CD14-positive monocyte (primary cell): Measurements from ENCODE around the gene EFCAB8. TPM values are rescaled to one million over a fixed set of nuclear protein-coding genes. Genes with fewer than 3 reads are reported as not detected.

ENCODE experiments used
- DNase-seq, 3 donors: peaks; one replicate each; pipeline ENCODE4 v3.0.0-alpha.2; 2011 to 2022
- H2AFZ ChIP-seq: 2 replicates; pipeline ENCODE4 v1.6.0; 2012; ENCODE audit warnings: mild to moderate bottlenecking, low read depth, low read length, inconsistent platforms; ENCODE audit not compliant: insufficient read depth, poor library complexity, severe bottlenecking
- H3K27ac ChIP-seq, 2 donors: 1 replicate in 1 of 2; 2 replicates in 1 of 2; pipeline ENCODE4 v1.5.1; 2012 to 2013; ENCODE audit warnings: low read length in 2 of 2, control low read depth in 1 of 2, inconsistent platforms in 1 of 2, low read depth in 1 of 2, mild to moderate bottlenecking in 1 of 2
- H3K27me3 ChIP-seq, 2 donors: one replicate each; pipeline versions ENCODE4 v1.6.0 to v1.6.1; 2011 to 2013; ENCODE audit warnings: low read length in 2 of 2; ENCODE audit not compliant: control insufficient read depth in 2 of 2, insufficient read depth in 2 of 2
- H3K36me3 ChIP-seq, 2 donors: replicated peaks in 1 of 2; 1 replicate in 1 of 2; 2 replicates in 1 of 2; pipeline versions ENCODE4 v1.5.1 to v1.6.1; 2012 to 2013; ENCODE audit warnings: low read length in 2 of 2, control low read depth in 1 of 2, inconsistent platforms in 1 of 2, mild to moderate bottlenecking in 1 of 2; ENCODE audit not compliant: insufficient read depth in 2 of 2, control insufficient read depth in 1 of 2
- H3K4me1 ChIP-seq, 2 donors: 1 replicate in 1 of 2; 2 replicates in 1 of 2; pipeline versions ENCODE4 v1.5.1 to v1.6.1; 2012 to 2013; ENCODE audit warnings: low read length in 2 of 2, control low read depth in 1 of 2, inconsistent platforms in 1 of 2, mild to moderate bottlenecking in 1 of 2, moderate library complexity in 1 of 2; ENCODE audit not compliant: insufficient read depth in 2 of 2, control insufficient read depth in 1 of 2
- H3K4me2 ChIP-seq: replicated peaks from 2 replicates; pipeline ENCODE3; 2012; ENCODE audit warnings: low read length, moderate library complexity, mild to moderate bottlenecking; ENCODE audit not compliant: poor library complexity, severe bottlenecking; ENCODE audit errors: extremely low read depth
- H3K4me3 ChIP-seq, 3 experiments: fragments of 200-600 bp in 1 of 3; sonication (generic) in 1 of 3; replicated peaks in 1 of 3; 1 replicate in 2 of 3; 2 replicates in 1 of 3; pipeline ENCODE4 v1.5.1; 2011 to 2013; ENCODE audit warnings: low read length in 3 of 3, mild to moderate bottlenecking in 3 of 3, control low read depth in 2 of 3, low read depth in 2 of 3, inconsistent platforms in 1 of 3, moderate library complexity in 1 of 3
- H3K79me2 ChIP-seq: 2 replicates; pipeline ENCODE4 v1.6.0; 2012; ENCODE audit warnings: mild to moderate bottlenecking, control low read depth, inconsistent platforms, low read length, moderate library complexity; ENCODE audit not compliant: insufficient read depth
- H3K9ac ChIP-seq: 2 replicates; pipeline ENCODE4 v1.6.0; 2017; ENCODE audit warnings: low read length, mild to moderate bottlenecking; ENCODE audit not compliant: insufficient read depth, poor library complexity, severe bottlenecking
- H3K9me3 ChIP-seq, 2 donors: replicated peaks in 1 of 2; 1 replicate in 1 of 2; 2 replicates in 1 of 2; pipeline versions ENCODE4 v1.5.1 to v1.6.1; 2012 to 2013; ENCODE audit warnings: low read length in 2 of 2, control low read depth in 1 of 2; ENCODE audit not compliant: control insufficient read depth in 1 of 2, insufficient read depth in 1 of 2
- H4K20me1 ChIP-seq: 2 replicates; pipeline ENCODE4 v1.6.0; 2012; ENCODE audit warnings: mild to moderate bottlenecking, low read length, control low read depth, moderate library complexity; ENCODE audit not compliant: insufficient read depth
- H3K27ac Mint-ChIP-seq, 7 donors: one replicate each; pipeline ENCODE4 v1.8.0; 2020; ENCODE audit warnings: mild to moderate bottlenecking in 7 of 7, mixed read lengths in 7 of 7, moderate library complexity in 6 of 7, inconsistent platforms in 2 of 7
- H3K27me3 Mint-ChIP-seq, 3 donors: one replicate each; pipeline ENCODE4 v1.8.0; 2021 to 2022; ENCODE audit warnings: low read depth in 3 of 3, mild to moderate bottlenecking in 3 of 3, mixed read lengths in 3 of 3, moderate library complexity in 3 of 3, inconsistent platforms in 1 of 3
- H3K36me3 Mint-ChIP-seq, 2 donors: one replicate each; pipeline ENCODE4 v1.8.0; 2020; ENCODE audit warnings: mixed read lengths in 2 of 2, inconsistent platforms in 1 of 2, mild to moderate bottlenecking in 1 of 2
- H3K4me1 Mint-ChIP-seq: one replicate; pipeline ENCODE4 v1.8.0; 2020; ENCODE audit warnings: mild to moderate bottlenecking, mixed read lengths
- H3K4me3 Mint-ChIP-seq, 2 donors: one replicate each; pipeline ENCODE4 v1.8.0; 2020; ENCODE audit warnings: mild to moderate bottlenecking in 2 of 2, mixed read lengths in 2 of 2, moderate library complexity in 1 of 2
- H3K9me3 Mint-ChIP-seq, 7 donors: one replicate each; pipeline ENCODE4 v1.8.0; 2020 to 2022; ENCODE audit warnings: mixed read lengths in 7 of 7, mild to moderate bottlenecking in 6 of 7, moderate library complexity in 6 of 7, inconsistent platforms in 2 of 7
- CTCF ChIP-seq: fragments of 200-600 bp; IDR thresholded peaks from one replicate; pipeline ENCODE4 v1.8.0; 2022; ENCODE audit warnings: antibody characterized with exemption, mild to moderate bottlenecking
- WGBS: methylation state at CpG from one replicate; pipeline ENCODE4 v1.1.5; 2013; ENCODE audit warnings: missing lambda C conversion rate; ENCODE audit not compliant: insufficient coverage; 5-methylcytosine and 5-hydroxymethylcytosine counted together
- intact Hi-C, 2 donors: fragments of 100-400 bp; cut with micrococcal nuclease; formaldehyde crosslinking; loops; one replicate each; pipeline versions ENCODE4 v1.15.0 to v1.15.1; 2023
- polyA plus RNA-seq, 3 donors: library from polyadenylated mRNA; depleted of rRNA in 1 of 3; unstranded in 2 of 3; stranded (reverse) in 1 of 3; fragments of 300-500 nt in 2 of 3; fragments of >200 nt in 1 of 3; fragmentation: Illumina TruSeq in 2 of 3; gene quantifications; 1 replicate in 2 of 3; 2 replicates in 1 of 3; pipeline ENCODE4 v1.2.3, GENCODE V29; 2012 to 2021

The EFCAB8 gene
- polyA plus RNA-seq, 3 donors: 0.45 TPM; not detected in 2

GRCh38 chr20:33000802-33001466 lies 142.2 kb downstream of the EFCAB8 start:
- no peak overlapping the region for H3K4me3 Mint-ChIP-seq
- no peaks in the 10 kb centered on the region for H3K36me3 Mint-ChIP-seq
- H3K9me3 Mint-ChIP-seq: peaks cover 0 to 7% (median 3%) of the 10 kb centered on the region in 7 donors
- Histone ChIP-seq H3K79me2 (no peaks in the 10 kb centered on the region), H3K4me3 (no peak overlapping the region), H2AFZ (no peak overlapping the region), H3K4me2 (no peak overlapping the region), H3K27ac (no peak overlapping the region), H3K9ac (no peak overlapping the region), H3K4me1 (peaks cover 6% of the 10 kb centered on the region in 2 donors), H4K20me1 (no peaks in the 10 kb centered on the region), H3K36me3 (no peaks in the 10 kb centered on the region), H3K9me3 (no peaks in the 10 kb centered on the region), H3K27me3 (no peaks in the 10 kb centered on the region)
- peaks cover 12% of the 10 kb centered on the region for H3K4me1 Mint-ChIP-seq
- peak overlapping the region in 1 of 7 donors; percentile 76 for H3K27ac Mint-ChIP-seq
- DNase-seq: no peak
- WGBS: 91% methylated on average over 6 of the region's 9 CpGs
- no peak for TF ChIP-seq CTCF
- intact Hi-C loops: no loop called here
- peaks cover 0 to 3% (median 1%) of the 10 kb centered on the region in 3 donors for H3K27me3 Mint-ChIP-seq

- Histone ChIP-seq H2AFZ (no peak overlapping the region), H3K9ac (no peak overlapping the region), H3K79me2 (no peaks in the 10 kb centered on the region), H3K4me1 (peaks cover 6% of the 10 kb centered on the region in 2 donors), H3K27me3 (no peaks in the 10 kb centered on the region), H3K36me3 (no peaks in the 10 kb centered on the region), H3K27ac (no peak overlapping the region), H3K4me3 (no peak overlapping the region), H3K9me3 (no peaks in the 10 kb centered on the region), H3K4me2 (no peak overlapping the region), H4K20me1 (no peaks in the 10 kb centered on the region)
- H3K4me1 Mint-ChIP-seq: peaks cover 12% of the 10 kb centered on the region
- intact Hi-C loops: no loop called here
- H3K27me3 Mint-ChIP-seq: peaks cover 0 to 3% (median 1%) of the 10 kb centered on the region in 3 donors
- no peaks in the 10 kb centered on the region for H3K36me3 Mint-ChIP-seq
- H3K27ac Mint-ChIP-seq: peak overlapping the region in 2 of 7 donors; percentile 46 to 53
- WGBS: 96% methylated on average over 5 of the region's 7 CpGs
- H3K4me3 Mint-ChIP-seq: no peak overlapping the region
- no peak for DNase-seq
- TF ChIP-seq CTCF: no peak
- peaks cover 0 to 7% (median 3%) of the 10 kb centered on the region in 7 donors for H3K9me3 Mint-ChIP-seq
Observed at GRCh38 chr20:33002087-33002808, 143.5 kb downstream of the EFCAB8 start.
